HAP-1 (cell line): ENCODE measurements around the gene PGM5.
"Not testable (repeated sequence)": the region's sequence is repeated elsewhere in the genome, so short reads cannot be mapped to it uniquely, and the experiment has no call there.

Experiments used
- DNase-seq, 2 experiments: peaks; one replicate each; pipeline ENCODE4 v3.0.0-alpha.2; 2016 to 2020; ENCODE audit warnings: low spot score in 2 of 2
- H3K27me3 ChIP-seq: fragments of 250-450 bp; sonication (Bioruptor Pico); 2 replicates; pipeline ENCODE4 v1.5.1; 2020; ENCODE audit warnings: low read depth, mild to moderate bottlenecking, moderate library complexity
- H3K36me3 ChIP-seq: fragments of 250-450 bp; sonication (Bioruptor Pico); replicated peaks from 2 replicates; pipeline ENCODE4 v1.5.1; 2020; ENCODE audit warnings: mild to moderate bottlenecking
- H3K4me1 ChIP-seq: fragments of 250-450 bp; sonication (Bioruptor Pico); 2 replicates; pipeline ENCODE4 v1.5.1; 2020; ENCODE audit warnings: mild to moderate bottlenecking
- H3K4me3 ChIP-seq: fragments of 250-450 bp; sonication (Bioruptor Pico); 2 replicates; pipeline ENCODE4 v1.5.1; 2020; ENCODE audit warnings: mild to moderate bottlenecking, moderate library complexity
- H3K9me3 ChIP-seq: fragments of 250-450 bp; sonication (Bioruptor Pico); 2 replicates; pipeline ENCODE4 v1.5.1; 2020; ENCODE audit warnings: mild to moderate bottlenecking, moderate library complexity
- in situ Hi-C: fragments of 300-500 bp; cut with MboI; formaldehyde crosslinking; loops from 3 replicates; pipeline ENCODE4 v1.14.3; 2020; ENCODE audit warnings: low sequenced_read_pairs, inconsistent platforms, mixed read lengths

PGM5 gene

DNA sequence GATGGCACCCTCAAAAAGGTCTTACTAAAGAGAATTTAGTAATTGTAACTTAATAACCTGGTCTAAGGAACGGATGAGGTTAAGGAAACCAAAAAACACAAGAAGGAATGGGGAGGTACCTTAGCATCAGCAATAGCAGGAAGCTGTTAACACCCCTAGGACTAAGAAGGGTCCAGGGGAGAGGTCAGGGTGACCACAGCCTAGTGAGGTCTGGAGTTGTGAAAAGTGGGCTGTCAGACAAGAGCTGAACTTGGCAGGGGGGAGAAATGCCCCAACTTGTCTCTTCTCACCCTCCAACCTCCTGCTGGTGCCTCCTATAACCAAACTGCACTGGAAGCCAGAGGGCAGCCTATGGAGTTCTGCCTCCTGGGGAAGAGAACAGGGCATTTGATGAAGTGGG lies 41.9 kb downstream of the PGM5 start:
- H3K4me1 ChIP-seq, H3K9me3 ChIP-seq, in situ Hi-C loops, DNase-seq, H3K4me3 ChIP-seq, H3K27me3 ChIP-seq, H3K36me3 ChIP-seq: not testable (repeated sequence)

GRCh38 chr9:68404421-68405185 lies 48.2 kb downstream of the PGM5 start:
- DNase-seq, H3K4me3 ChIP-seq, H3K27me3 ChIP-seq, H3K4me1 ChIP-seq, H3K36me3 ChIP-seq, H3K9me3 ChIP-seq, in situ Hi-C loops: not testable (repeated sequence)

- H3K4me3 ChIP-seq, H3K36me3 ChIP-seq, H3K27me3 ChIP-seq, in situ Hi-C loops, H3K4me1 ChIP-seq, DNase-seq, H3K9me3 ChIP-seq: not testable (repeated sequence)
These were observed 55.5 kb downstream of the PGM5 start for GRCh38 chr9:68411865-68412264.

- H3K4me1 ChIP-seq, H3K36me3 ChIP-seq, in situ Hi-C loops, H3K27me3 ChIP-seq, DNase-seq, H3K9me3 ChIP-seq, H3K4me3 ChIP-seq: not testable (repeated sequence)
These were observed 56.3 kb downstream of the PGM5 start for GRCh38 chr9:68412754-68413153.

DNA sequence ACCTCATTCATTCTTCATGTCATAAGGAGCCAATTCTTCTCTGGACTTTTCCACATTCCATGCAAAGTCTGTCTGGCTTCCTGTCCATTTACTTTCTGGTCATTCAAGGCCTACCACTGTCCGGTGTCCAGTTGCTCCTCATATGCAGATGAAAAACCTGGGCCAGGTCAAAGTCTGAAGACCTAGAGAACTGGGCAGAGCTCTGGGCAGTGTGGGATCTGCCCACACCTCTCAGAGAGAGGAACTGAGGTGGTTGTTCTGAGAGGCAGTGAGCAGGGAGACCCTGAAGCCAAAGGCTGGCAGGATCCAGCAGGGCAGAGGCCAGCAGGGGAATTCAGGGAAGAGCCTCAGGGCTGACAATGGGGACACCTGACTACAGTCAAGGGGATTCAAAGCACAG lies 58.7 kb downstream of the PGM5 start:
- H3K4me3 ChIP-seq, H3K9me3 ChIP-seq, H3K4me1 ChIP-seq, DNase-seq, in situ Hi-C loops, H3K36me3 ChIP-seq, H3K27me3 ChIP-seq: not testable (repeated sequence)

DNA sequence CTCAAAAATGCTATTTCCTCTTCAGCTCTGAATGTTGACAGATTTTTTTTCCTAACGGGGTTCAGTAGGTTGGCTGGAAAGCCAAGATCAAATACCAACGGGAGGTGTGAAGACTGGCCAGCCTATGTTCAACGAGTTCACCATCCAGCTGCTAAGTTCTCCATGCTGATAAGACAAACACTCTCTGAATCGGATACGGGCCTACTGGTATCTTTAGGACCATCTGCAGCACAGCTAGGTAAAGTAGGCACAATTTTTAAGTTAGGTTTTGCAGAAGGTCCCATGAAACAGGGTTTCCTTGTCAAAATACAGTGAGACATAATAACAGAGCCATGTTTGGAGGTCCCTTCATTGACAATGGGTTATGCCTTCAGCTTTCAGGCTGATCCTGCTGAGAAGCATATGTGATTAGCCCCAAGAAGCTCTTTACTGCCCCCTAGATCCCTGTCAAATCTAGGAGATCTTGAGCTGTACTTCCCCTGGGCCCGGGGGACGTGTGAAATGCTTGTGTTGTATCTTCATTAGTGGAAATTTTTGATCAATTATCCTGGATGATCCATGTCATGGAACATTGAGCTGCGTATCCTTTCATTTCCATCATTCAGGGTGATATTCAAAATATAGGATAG lies 60.6 kb downstream of the PGM5 start:
- peak in 1 of 2 experiments; percentile 35 for DNase-seq
- peaks cover 3% of the 10 kb centered on the region for H3K4me1 ChIP-seq
- H3K27me3 ChIP-seq: no peaks in the 10 kb centered on the region
- H3K36me3 ChIP-seq: no peaks in the 10 kb centered on the region
- in situ Hi-C loops: no loop called here
- H3K9me3 ChIP-seq: no peaks in the 10 kb centered on the region
- H3K4me3 ChIP-seq: no peak overlapping the region

DNA sequence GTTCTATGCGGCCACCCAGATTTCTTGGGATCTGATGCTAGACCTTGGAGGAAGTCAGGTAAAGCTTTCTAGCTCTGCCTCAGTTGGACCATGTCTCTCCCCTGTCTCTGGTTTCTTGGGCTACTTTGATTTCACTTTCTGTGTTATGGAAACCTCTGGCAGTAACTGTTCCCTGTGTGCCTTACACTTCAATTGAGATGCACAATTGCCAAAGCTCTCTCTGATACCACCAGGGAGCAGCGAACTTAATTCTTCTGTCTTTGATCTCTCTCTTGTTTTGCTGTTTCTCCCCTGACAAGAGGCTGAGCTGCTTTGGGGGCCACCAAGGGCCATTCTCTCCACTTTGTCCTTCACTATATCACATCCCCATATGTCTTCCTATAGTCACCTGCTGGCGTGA lies 61.4 kb downstream of the PGM5 start:
- H3K36me3 ChIP-seq: no peaks in the 10 kb centered on the region
- no peaks in the 10 kb centered on the region for H3K4me1 ChIP-seq
- in situ Hi-C loops: no loop called here
- no peaks in the 10 kb centered on the region for H3K9me3 ChIP-seq
- no peaks in the 10 kb centered on the region for H3K27me3 ChIP-seq
- no peak overlapping the region for H3K4me3 ChIP-seq
- no peak for DNase-seq

- no peaks in the 10 kb centered on the region for H3K9me3 ChIP-seq
- no peaks in the 10 kb centered on the region for H3K36me3 ChIP-seq
- no peak for DNase-seq
- in situ Hi-C loops: no loop called here
- no peak overlapping the region for H3K4me3 ChIP-seq
- H3K4me1 ChIP-seq: no peaks in the 10 kb centered on the region
- H3K27me3 ChIP-seq: no peaks in the 10 kb centered on the region
These were observed 61.9 kb downstream of the PGM5 start for GRCh38 chr9:68418259-68418845.

GRCh38 chr9:68419901-68420300 lies 63.5 kb downstream of the PGM5 start:
- H3K4me3 ChIP-seq: no peak overlapping the region
- no peaks in the 10 kb centered on the region for H3K36me3 ChIP-seq
- no peaks in the 10 kb centered on the region for H3K4me1 ChIP-seq
- DNase-seq: no peak
- no peaks in the 10 kb centered on the region for H3K27me3 ChIP-seq
- no peaks in the 10 kb centered on the region for H3K9me3 ChIP-seq
- in situ Hi-C loops: no loop called here

GRCh38 chr9:68426755-68427154 lies 70.3 kb downstream of the PGM5 start:
- H3K9me3 ChIP-seq: no peaks in the 10 kb centered on the region
- no peaks in the 10 kb centered on the region for H3K27me3 ChIP-seq
- in situ Hi-C loops: loop anchor here (25.0 kb wide), 1 partner anchor 111 kb away; the partner anchor contains the start of gene TMEM252
- H3K4me1 ChIP-seq: no peaks in the 10 kb centered on the region
- H3K4me3 ChIP-seq: no peak overlapping the region
- no peaks in the 10 kb centered on the region for H3K36me3 ChIP-seq
- no peak for DNase-seq

DNA sequence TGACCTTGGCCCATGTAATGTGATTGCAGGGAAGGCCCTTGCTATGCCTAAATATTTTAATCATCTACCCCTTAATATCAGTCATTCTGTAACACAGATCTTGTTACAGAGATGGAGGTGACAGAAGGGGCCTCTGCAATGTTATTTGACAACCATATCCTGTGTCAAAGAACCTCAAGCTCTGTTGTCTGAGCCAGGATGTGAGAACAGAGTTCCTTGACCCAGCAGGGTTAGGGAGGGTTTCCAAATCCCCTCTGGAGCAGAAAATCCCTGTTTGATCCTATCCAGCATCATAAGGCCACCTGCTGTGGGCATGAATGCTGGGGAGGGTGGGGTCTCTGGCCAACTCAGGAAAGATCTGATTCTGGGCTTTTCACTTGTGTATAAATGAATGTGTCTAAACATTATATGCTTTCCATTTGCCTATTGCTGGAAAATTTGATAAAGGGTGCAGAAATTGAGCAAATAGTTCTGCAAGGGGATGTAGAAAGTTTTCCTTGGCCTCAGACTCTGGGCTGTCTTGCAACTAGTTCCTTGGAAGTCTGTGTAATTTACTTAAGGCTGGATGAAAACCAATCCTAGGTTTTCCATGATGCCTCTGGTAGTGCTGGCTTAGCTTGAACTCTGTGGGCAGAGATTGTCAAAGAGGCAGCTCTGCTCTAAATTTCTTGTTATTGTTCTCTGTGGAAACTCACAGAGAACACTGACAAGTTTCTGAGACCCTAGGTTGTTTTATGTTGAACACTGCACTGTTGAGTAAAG lies 71.0 kb downstream of the PGM5 start:
- in situ Hi-C loops: loop anchor here (25.0 kb wide), 1 partner anchor 110 kb away; the partner anchor contains the start of gene TMEM252

DNA sequence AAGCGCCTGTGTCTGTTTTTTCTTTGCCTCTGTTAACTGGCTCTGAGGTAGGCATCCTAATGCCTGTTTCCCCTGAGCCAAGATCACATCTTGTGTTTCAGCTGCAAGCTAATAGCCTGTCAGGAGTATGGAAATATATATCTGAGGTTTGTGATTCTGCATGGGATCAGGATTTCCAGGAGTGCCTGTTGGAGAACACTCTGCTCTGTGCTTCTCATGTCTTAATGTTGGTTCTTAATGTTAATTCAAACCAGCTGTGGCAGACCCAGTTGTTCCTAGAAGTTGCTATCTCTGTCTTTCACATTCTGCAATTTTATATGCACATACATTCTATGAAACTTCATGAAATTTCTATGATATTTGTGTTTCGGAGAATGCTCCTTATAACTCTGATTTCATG lies 72.1 kb downstream of the PGM5 start:
- DNase-seq: no peak
- Histone ChIP-seq H3K36me3 (no peaks in the 10 kb centered on the region), H3K27me3 (no peaks in the 10 kb centered on the region), H3K9me3 (no peaks in the 10 kb centered on the region), H3K4me3 (no peak overlapping the region), H3K4me1 (no peaks in the 10 kb centered on the region)
- in situ Hi-C loops: loop anchor here (25.0 kb wide), 1 partner anchor 109 kb away; the partner anchor contains the start of gene TMEM252

More for the DNA sequence above, 71.0 kb downstream of the PGM5 start:
- DNase-seq: no peak
- H3K36me3 ChIP-seq: no peaks in the 10 kb centered on the region
- H3K4me3 ChIP-seq: no peak overlapping the region
- H3K27me3 ChIP-seq: no peaks in the 10 kb centered on the region
- no peaks in the 10 kb centered on the region for H3K4me1 ChIP-seq
- H3K9me3 ChIP-seq: no peaks in the 10 kb centered on the region

- Histone ChIP-seq H3K4me3 (no peak overlapping the region), H3K4me1 (no peaks in the 10 kb centered on the region), H3K9me3 (no peaks in the 10 kb centered on the region), H3K27me3 (no peaks in the 10 kb centered on the region), H3K36me3 (no peaks in the 10 kb centered on the region)
- no peak for DNase-seq
- in situ Hi-C loops: loop anchor here (25.0 kb wide), 1 partner anchor 108 kb away; the partner anchor contains the start of gene TMEM252
These were observed 73.2 kb downstream of the PGM5 start for GRCh38 chr9:68429631-68430030.
